Uterus (tissue), 2 donors: Measurements from ENCODE around the gene FBXO3.
"Not testable (repeated sequence)": the region's sequence is repeated elsewhere in the genome, so short reads cannot be mapped to it uniquely, and the experiment has no call there.

Source experiments
- POLR2A ChIP-seq, 2 donors: fragments of 450-650 bp; IDR thresholded peaks; one replicate each; pipeline ENCODE4 v1.6.1; 2016; ENCODE audit warnings: antibody characterized with exemption in 2 of 2, mild to moderate bottlenecking in 1 of 2, moderate library complexity in 1 of 2
- TF ChIP-seq, protein P1 (sequence below), 4 experiments: fragments of 200-600 bp in 2 of 4; fragments of 450-650 bp in 2 of 4; sonication (generic) in 2 of 4; IDR thresholded peaks; one replicate each; pipeline ENCODE4 v1.5.1; 2016 to 2019; ENCODE audit warnings: antibody characterized with exemption in 4 of 4, mild to moderate bottlenecking in 2 of 4, moderate library complexity in 1 of 4

- TF ChIP-seq, protein P1, sequence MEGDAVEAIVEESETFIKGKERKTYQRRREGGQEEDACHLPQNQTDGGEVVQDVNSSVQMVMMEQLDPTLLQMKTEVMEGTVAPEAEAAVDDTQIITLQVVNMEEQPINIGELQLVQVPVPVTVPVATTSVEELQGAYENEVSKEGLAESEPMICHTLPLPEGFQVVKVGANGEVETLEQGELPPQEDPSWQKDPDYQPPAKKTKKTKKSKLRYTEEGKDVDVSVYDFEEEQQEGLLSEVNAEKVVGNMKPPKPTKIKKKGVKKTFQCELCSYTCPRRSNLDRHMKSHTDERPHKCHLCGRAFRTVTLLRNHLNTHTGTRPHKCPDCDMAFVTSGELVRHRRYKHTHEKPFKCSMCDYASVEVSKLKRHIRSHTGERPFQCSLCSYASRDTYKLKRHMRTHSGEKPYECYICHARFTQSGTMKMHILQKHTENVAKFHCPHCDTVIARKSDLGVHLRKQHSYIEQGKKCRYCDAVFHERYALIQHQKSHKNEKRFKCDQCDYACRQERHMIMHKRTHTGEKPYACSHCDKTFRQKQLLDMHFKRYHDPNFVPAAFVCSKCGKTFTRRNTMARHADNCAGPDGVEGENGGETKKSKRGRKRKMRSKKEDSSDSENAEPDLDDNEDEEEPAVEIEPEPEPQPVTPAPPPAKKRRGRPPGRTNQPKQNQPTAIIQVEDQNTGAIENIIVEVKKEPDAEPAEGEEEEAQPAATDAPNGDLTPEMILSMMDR (IDR thresholded peaks at IDR 0.05), result not testable (repeated sequence)
- not testable (repeated sequence) for TF ChIP-seq POLR2A (IDR thresholded peaks at IDR 0.05)
Observed at GRCh38 chr11:33822981-33823380, 48.7 kb upstream of the FBXO3 start.
